Aorta (tissue), 5 donors: ENCODE data around the gene TERT. TPM values are rescaled to one million over a fixed set of nuclear protein-coding genes. Genes with fewer than 3 reads are reported as not detected.

ENCODE experiments used
- ATAC-seq: fragments of 200-7000 bp; cut with Tn5 transposase; one replicate; pipeline ENCODE4 v1.9.1; 2022; ENCODE audit warnings: moderate library complexity; ENCODE audit not compliant: low FRiP score
- DNase-seq, 2 donors: peaks; one replicate each; pipeline ENCODE4 v3.0.0-alpha.2; 2020
- H3K27ac ChIP-seq, 2 donors: one replicate each; pipeline ENCODE4 v1.5.1; 2013; ENCODE audit warnings: low read length in 2 of 2, mild to moderate bottlenecking in 2 of 2, moderate library complexity in 2 of 2, control low read depth in 1 of 2, inconsistent platforms in 1 of 2, low read depth in 1 of 2
- H3K27me3 ChIP-seq, 2 donors: one replicate each; pipeline ENCODE4 v1.6.1; 2013; ENCODE audit warnings: control low read depth in 1 of 2, low read length in 1 of 2, mild to moderate bottlenecking in 1 of 2, moderate library complexity in 1 of 2; ENCODE audit not compliant: insufficient read depth in 2 of 2, control insufficient read depth in 1 of 2
- H3K36me3 ChIP-seq, 2 donors: one replicate each; pipeline ENCODE4 v1.6.1; 2013; ENCODE audit warnings: control low read depth in 1 of 2, low read length in 1 of 2, mild to moderate bottlenecking in 1 of 2; ENCODE audit not compliant: insufficient read depth in 2 of 2, control insufficient read depth in 1 of 2
- H3K4me1 ChIP-seq, 2 donors: one replicate each; pipeline ENCODE4 v1.6.1; 2013; ENCODE audit warnings: low read length in 2 of 2, control low read depth in 1 of 2, mild to moderate bottlenecking in 1 of 2, moderate library complexity in 1 of 2; ENCODE audit not compliant: insufficient read depth in 2 of 2, control insufficient read depth in 1 of 2
- H3K4me3 ChIP-seq, 2 donors: one replicate each; pipeline ENCODE4 v1.5.1; 2013; ENCODE audit warnings: low read length in 2 of 2, control low read depth in 1 of 2, mild to moderate bottlenecking in 1 of 2
- H3K9me3 ChIP-seq: one replicate; pipeline ENCODE4 v1.6.1; 2013; ENCODE audit warnings: mild to moderate bottlenecking, low read length; ENCODE audit not compliant: control insufficient read depth
- WGBS, 2 donors: extraction: QIAGEN DNeasy Blood & Tissue Kit; methylation state at CpG; one replicate each; pipeline ENCODE4 v1.1.7; 2013; 5-methylcytosine and 5-hydroxymethylcytosine counted together
- intact Hi-C, 2 donors: fragments of 100-400 bp; cut with DNase I; formaldehyde crosslinking; loops; one replicate each; pipeline versions ENCODE4 v1.14.2 to v1.15.0; 2022
- polyA plus RNA-seq, 2 donors: library from polyadenylated mRNA; stranded (reverse); fragments of 200-250 nt; gene quantifications; one replicate each; pipeline ENCODE4 v1.2.3, GENCODE V29; 2013
- total RNA-seq, 2 donors: library from RNA; stranded (reverse); fragmentation: NEBNext Ultra II Directional; extraction: Animal tissue kit (Norgen Biotek cat#: 25700); gene quantifications; one replicate each; pipeline ENCODE4 v1.2.1, GENCODE V29; 2021
- donor health status: healthy with polysubstance abuse.
- donor health status: Bipolar disorder and iron deficiency.
- donor health status: DM: no; HTN: no; CAD: no.
- donor health status: DM: no; HTN: no; CAD: no.
- donor health status: DM: yes; HTN: yes; CAD: no.

TERT gene
- total and polyA plus RNA-seq, 4 donors, result not detected

DNA sequence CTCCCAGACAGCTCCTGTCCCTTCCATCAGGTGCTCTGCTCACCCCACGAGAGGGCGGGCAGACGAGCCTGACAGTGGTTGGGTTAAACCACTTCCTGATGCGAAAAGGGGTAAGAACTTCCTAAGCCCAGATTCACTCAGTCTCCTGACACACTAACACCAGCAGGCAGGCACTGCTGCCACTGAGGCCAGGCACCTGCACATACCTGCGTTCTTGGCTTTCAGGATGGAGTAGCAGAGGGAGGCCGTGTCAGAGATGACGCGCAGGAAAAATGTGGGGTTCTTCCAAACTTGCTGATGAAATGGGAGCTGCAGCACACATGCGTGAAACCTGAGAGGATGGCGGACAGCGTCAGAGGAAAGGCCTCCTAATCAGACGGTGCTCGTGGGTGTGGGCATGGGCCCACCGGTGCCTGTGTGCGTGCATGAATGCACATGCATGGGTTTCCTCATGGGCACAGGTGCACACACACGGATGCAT is 39.7 kb downstream of the TERT start:
- Histone ChIP-seq H3K27me3 (no peaks in the 10 kb centered on the region), H3K27ac (no peak overlapping the region), H3K36me3 (no peaks in the 10 kb centered on the region), H3K4me3 (no peak overlapping the region), H3K4me1 (no peaks in the 10 kb centered on the region), H3K9me3 (no peaks in the 10 kb centered on the region)
- WGBS, 2 donors, result 75% methylated on average over 16 of the region's 16 CpGs
- ATAC-seq (no peak), DNase-seq (no peak)
- intact Hi-C loops, result no loop called here

DNA sequence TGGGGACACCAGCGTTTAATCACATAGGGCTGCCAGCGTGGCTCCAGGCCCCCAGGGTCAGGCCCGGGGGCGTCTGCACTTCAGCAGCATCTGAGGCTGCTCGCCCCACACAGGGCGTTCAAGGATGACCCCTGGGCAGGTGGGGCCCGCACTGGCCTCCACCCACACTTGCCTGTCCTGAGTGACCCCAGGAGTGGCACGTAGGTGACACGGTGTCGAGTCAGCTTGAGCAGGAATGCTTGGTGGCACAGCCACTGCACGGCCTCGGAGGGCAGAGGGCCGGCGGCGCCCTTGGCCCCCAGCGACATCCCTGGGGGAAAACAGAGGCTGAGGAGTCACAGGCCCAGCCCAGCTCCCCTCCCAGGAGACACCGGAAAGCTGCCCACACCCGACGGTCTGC is 40.7 kb downstream of the TERT start:
- no peak overlapping the region for H3K4me3 ChIP-seq
- intact Hi-C loops, result no loop called here
- H3K9me3 ChIP-seq, result no peaks in the 10 kb centered on the region

DNA sequence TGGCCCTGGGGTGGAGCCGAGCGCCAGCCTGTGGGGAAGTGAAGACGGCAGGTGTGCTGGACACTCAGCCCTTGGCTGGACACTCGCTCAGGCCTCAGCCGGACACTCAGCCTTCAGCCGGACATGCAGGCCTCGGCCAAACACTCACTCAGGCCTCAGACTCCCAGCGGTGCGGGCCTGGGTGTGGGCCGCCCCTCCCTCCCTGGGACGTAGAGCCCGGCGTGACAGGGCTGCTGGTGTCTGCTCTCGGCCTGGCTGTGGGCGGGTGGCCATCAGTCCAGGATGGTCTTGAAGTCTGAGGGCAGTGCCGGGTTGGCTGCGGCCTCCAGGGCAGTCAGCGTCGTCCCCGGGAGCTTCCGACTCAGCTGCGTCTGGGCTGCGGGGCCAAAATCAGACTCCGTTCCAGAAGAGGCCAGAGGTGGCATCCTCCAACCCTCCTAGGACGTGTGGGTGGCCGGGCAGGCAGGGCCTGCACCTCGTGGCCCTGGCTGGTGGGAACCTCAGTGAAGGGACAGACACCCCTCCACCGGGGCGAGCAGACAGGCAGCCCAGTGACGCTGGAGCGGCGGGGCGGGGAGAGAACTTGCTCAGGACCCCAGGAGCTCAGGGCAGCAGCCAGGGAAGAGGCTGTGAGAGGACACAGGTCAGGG is 41.3 kb downstream of the TERT start:
- ATAC-seq, result no peak

More for the DNA sequence above, 40.7 kb downstream of the TERT start:
- 82 to 85% methylated on average over 19 of the region's 19 CpGs for WGBS, 2 donors
- no peak overlapping the region for H3K27ac ChIP-seq
- no peaks in the 10 kb centered on the region for H3K27me3 ChIP-seq
- ATAC-seq (no peak), DNase-seq (no peak)
- H3K36me3 ChIP-seq, result no peaks in the 10 kb centered on the region
- H3K4me1 ChIP-seq, result no peaks in the 10 kb centered on the region

DNA sequence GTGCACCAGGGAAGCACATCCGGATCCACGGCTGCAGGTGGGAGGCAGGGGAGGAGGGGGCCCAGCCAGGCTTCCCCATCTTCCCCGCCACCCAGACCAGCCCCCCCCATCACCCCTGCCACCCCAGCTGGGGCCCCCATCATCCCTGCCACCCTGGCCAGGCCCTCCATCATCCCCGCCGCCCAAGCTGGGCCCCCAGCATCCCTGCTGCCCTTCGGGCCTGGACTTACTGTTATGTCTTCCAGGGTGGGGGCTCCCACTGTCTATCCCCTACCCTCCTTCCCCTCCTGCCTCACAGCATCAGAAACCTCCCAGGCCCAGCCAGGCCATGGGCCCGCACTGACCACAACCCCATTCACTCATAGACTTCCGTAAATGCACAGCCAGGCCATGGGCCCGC is 42.2 kb downstream of the TERT start:
- WGBS, 2 donors, result 87 to 93% methylated on average over 6 to 9 of the region's 9 CpGs
- H3K27me3 ChIP-seq, result no peaks in the 10 kb centered on the region
- ATAC-seq, result no peak

More for the DNA sequence above, 41.3 kb downstream of the TERT start:
- H3K27ac ChIP-seq, result no peak overlapping the region
- intact Hi-C loops, result no loop called here
- no peaks in the 10 kb centered on the region for H3K27me3 ChIP-seq
- WGBS, 2 donors, result 83 to 87% methylated on average over 31 to 33 of the region's 33 CpGs
- no peak overlapping the region for H3K4me3 ChIP-seq
- no peaks in the 10 kb centered on the region for H3K4me1 ChIP-seq
- no peaks in the 10 kb centered on the region for H3K36me3 ChIP-seq
- H3K9me3 ChIP-seq, result no peaks in the 10 kb centered on the region
- DNase-seq, result no peak

DNA sequence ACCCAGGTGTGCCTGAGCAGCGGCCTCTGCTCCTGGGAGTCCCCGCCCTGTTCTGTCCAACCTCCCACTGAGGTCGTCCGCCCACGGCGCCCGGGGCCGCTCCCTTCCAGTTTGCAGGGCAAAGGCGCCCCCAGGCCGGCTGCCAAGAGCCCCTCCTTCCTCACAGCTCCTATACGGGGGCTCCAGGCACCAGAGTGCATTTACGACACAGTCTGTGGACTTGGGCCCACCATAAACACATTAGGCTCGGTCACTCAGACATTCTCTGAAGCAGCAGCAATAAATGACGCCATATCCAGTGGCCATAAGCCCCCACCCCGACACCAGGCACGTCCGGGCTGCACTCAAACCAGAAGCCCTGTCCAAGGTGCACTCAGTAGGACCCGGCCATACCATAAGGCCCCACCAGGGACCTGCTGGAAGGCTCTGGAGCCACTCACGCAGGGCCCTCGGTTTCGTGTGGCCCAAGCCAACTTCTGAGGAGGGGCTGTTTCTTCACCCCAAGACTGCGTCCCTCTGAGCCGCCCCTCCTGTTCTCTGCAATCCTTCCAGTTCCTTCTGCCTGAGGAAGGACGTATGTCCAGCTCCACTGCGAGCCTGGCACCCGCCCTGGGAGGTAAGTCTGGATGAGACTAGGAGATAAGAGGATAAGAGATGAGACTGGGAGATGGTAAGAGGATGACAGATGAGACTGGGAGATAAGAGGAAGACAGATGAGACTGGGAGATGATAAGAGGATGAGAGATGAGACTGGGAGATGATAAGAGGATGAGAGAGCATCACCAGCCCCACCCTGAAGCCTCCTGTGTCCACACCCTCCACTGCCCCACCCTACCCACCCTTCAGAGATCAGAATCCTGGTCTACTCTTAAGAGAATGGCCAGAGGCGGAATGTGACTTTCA is 42.9 kb downstream of the TERT start:
- H3K27me3 ChIP-seq, result no peaks in the 10 kb centered on the region
- H3K9me3 ChIP-seq, result no peaks in the 10 kb centered on the region
- no peak for DNase-seq
- no peak for ATAC-seq
- H3K4me3 ChIP-seq, result no peak overlapping the region
- H3K36me3 ChIP-seq, result no peaks in the 10 kb centered on the region
- 63 to 67% methylated on average over 26 to 27 of the region's 27 CpGs for WGBS, 2 donors
- intact Hi-C loops, result no loop called here
- no peak overlapping the region for H3K27ac ChIP-seq
- no peaks in the 10 kb centered on the region for H3K4me1 ChIP-seq

More for the DNA sequence above, 42.2 kb downstream of the TERT start:
- intact Hi-C loops, result no loop called here
- H3K4me1 ChIP-seq, result no peaks in the 10 kb centered on the region
- no peak overlapping the region for H3K4me3 ChIP-seq
- no peaks in the 10 kb centered on the region for H3K9me3 ChIP-seq
- no peaks in the 10 kb centered on the region for H3K36me3 ChIP-seq
- H3K27ac ChIP-seq, result no peak overlapping the region
- no peak for DNase-seq

DNA sequence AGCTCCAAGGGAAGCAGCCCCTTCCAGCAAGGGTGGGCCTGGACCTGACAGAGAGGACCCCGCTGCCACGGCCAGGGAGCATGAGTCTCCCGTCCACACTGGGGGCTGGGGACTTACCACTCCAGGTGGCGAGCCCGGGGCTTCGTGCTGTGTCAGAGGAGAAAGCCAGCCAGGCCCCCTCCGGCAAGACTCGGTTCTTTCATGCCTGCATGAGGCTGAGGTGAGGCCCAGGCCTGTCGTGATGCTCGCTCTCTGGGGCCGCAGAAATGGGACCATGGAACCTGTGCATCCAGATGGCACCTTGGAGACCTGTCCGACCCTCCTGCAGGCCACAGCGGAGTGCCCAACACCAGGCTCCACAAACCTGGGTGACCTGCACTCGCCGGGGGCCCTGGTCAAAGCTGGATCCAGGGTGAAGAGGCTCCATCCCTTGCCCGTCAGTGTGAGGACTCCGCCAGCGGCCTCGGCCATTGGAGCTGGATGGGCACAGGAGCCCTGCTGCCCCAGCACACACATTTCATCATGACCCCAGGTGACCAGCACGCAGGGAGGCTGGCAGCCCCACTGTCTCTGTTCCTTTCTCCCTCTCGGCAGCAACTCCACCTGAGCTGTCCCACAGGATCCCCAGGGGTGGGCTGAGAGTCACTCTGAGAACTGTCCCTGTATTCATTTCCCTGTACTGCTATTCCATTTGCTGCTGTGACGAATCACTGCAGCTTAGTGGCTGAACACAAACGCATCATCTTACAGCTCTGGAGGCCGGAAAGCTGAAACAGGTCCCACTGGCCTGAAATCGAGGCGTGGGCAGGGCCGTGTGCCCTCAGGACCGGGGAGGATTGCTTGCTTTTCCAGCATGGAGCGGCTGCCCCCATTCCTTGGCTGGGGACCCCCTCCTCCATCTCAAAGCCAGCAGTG is 45.2 kb downstream of the TERT start:
- DNase-seq (no peak), ATAC-seq (no peak)
- Histone ChIP-seq H3K27me3 (no peaks in the 10 kb centered on the region), H3K27ac (no peak overlapping the region), H3K9me3 (no peaks in the 10 kb centered on the region), H3K4me3 (no peak overlapping the region), H3K4me1 (no peaks in the 10 kb centered on the region), H3K36me3 (no peaks in the 10 kb centered on the region)
- intact Hi-C loops, result no loop called here
- 71 to 73% methylated on average over 29 of the region's 29 CpGs for WGBS, 2 donors

DNA sequence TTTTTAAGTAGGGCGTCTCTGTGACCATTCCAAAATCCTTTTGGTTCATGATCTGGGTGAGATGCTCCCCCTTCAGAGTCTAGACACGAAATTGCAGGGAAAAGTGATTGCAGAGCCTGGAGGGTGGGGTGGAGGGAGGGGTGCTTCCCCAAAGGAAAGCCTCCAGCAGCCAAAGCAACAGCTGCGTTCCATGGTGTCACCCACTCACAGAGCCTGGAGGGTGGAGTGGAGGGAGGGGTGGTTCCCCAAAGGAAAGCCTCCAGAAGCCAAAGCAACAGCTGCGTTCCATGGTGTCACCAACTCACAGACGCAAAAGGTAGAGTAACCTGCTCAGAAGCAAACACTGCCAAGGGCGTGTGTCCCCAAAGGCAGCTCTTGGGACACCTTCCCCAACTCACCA is 47.1 kb downstream of the TERT start:
- no peaks in the 10 kb centered on the region for H3K9me3 ChIP-seq
- DNase-seq (no peak), ATAC-seq (no peak)
- no peaks in the 10 kb centered on the region for H3K4me1 ChIP-seq
- no peak overlapping the region for H3K4me3 ChIP-seq
- H3K27me3 ChIP-seq, result no peaks in the 10 kb centered on the region
- no peak overlapping the region for H3K27ac ChIP-seq
- H3K36me3 ChIP-seq, result no peaks in the 10 kb centered on the region
- intact Hi-C loops, result no loop called here
- 72 to 76% methylated on average over 6 of the region's 6 CpGs for WGBS, 2 donors

DNA sequence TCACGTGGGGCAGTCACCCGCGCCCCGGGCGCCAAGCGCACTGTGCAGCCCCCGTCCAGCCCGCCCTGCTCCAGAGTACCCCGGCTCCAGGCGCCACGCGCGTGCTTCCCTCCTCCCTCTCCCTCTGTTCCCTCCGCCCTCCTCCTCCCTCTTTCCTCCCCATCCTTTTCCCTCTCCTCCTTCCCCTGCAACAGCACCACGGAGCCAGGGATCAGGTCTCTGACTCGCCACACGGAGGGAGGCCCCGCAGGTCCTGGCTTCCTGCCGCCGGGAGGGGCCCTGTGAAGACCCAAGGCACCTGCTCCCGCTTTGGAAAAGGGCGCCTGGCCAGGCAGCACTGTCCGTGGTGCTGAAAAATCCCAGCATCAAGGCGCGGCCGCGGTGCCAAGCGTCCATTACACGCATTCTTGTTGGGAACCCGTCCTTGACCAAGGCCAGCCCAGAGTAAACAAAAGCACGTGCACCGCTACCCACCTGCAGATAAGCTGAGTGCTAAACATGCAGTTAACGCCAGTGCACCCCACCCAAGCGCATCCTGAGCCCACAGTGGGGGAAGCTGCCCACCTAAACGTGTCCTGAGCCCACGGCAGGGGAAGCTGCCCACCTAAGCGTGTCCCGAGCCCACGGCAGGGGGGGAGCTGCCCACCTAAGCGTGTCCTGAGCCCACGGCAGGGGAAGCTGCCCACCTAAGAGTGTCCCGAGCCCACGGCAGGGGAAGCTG is 48.0 kb downstream of the TERT start:
- ATAC-seq (no peak), DNase-seq (no peak)
- no peaks in the 10 kb centered on the region for H3K27me3 ChIP-seq
- no peaks in the 10 kb centered on the region for H3K9me3 ChIP-seq
- intact Hi-C loops, result no loop called here
- 21 to 26% methylated on average over 37 to 43 of the region's 43 CpGs for WGBS, 2 donors
- H3K36me3 ChIP-seq, result no peaks in the 10 kb centered on the region
- H3K4me3 ChIP-seq, result no peak overlapping the region
- no peaks in the 10 kb centered on the region for H3K4me1 ChIP-seq
- no peak overlapping the region for H3K27ac ChIP-seq
